Activated CD4-positive, CD25-positive, alpha-beta regulatory T cell (primary cell): ENCODE measurements around the gene CHST15.
"Not testable (repeated sequence)": the region's sequence is repeated elsewhere in the genome, so short reads cannot be mapped to it uniquely, and the experiment has no call there.

Experiments used
- DNase-seq, 4 experiments: peaks; one replicate each; lab custom pipeline; 2025; lab: John Stamatoyannopoulos, UW

The CHST15 gene

GRCh38 chr10:124124123-124124768 lies 30.8 kb upstream of the CHST15 start:
- DNase-seq, result no peak

- DNase-seq, result no peak
Observed at GRCh38 chr10:124123156-124123555, 29.8 kb upstream of the CHST15 start.

- DNase-seq, result no peak
Observed at GRCh38 chr10:124122211-124122610, 28.8 kb upstream of the CHST15 start.

GRCh38 chr10:124120410-124121061 lies 27.1 kb upstream of the CHST15 start:
- no peak for DNase-seq

GRCh38 chr10:124119946-124120345 lies 26.5 kb upstream of the CHST15 start:
- DNase-seq, result no peak

- no peak for DNase-seq
Observed at GRCh38 chr10:124119216-124119615, 25.8 kb upstream of the CHST15 start.

- no peak for DNase-seq
Observed at GRCh38 chr10:124117833-124118232, 24.4 kb upstream of the CHST15 start.

- DNase-seq, result no peak
Observed at GRCh38 chr10:124117511-124117785, 24.1 kb upstream of the CHST15 start.

GRCh38 chr10:124116771-124117510 lies 23.5 kb upstream of the CHST15 start:
- DNase-seq, result no peak

- DNase-seq, result no peak
Observed at GRCh38 chr10:124114696-124115095, 21.3 kb upstream of the CHST15 start.

- no peak for DNase-seq
Observed at GRCh38 chr10:124112891-124113580, 19.6 kb upstream of the CHST15 start.

GRCh38 chr10:124110882-124111281 lies 17.5 kb upstream of the CHST15 start:
- no peak for DNase-seq

GRCh38 chr10:124109261-124109660 lies 15.9 kb upstream of the CHST15 start:
- DNase-seq, result no peak

GRCh38 chr10:124107072-124107471 lies 13.7 kb upstream of the CHST15 start:
- DNase-seq, result no peak

GRCh38 chr10:124106241-124106879 lies 13.0 kb upstream of the CHST15 start:
- DNase-seq, result no peak

GRCh38 chr10:124105594-124105993 lies 12.2 kb upstream of the CHST15 start:
- no peak for DNase-seq

- no peak for DNase-seq
Observed at GRCh38 chr10:124105045-124105444, 11.6 kb upstream of the CHST15 start.

GRCh38 chr10:124104011-124104627 lies 10.7 kb upstream of the CHST15 start:
- no peak for DNase-seq

- DNase-seq, result no peak
Observed at GRCh38 chr10:124101351-124101750, 8.0 kb upstream of the CHST15 start.

- not testable (repeated sequence) for DNase-seq
Observed at GRCh38 chr10:124100651-124101050, 7.3 kb upstream of the CHST15 start.

- no peak for DNase-seq
Observed at GRCh38 chr10:124100124-124100523, 6.7 kb upstream of the CHST15 start.

- no peak for DNase-seq
Observed at GRCh38 chr10:124099604-124100003, 6.2 kb upstream of the CHST15 start.
